IPS-NIHi11 (cell line): ENCODE measurements around the gene WDR72.
"Not testable (repeated sequence)": the region's sequence is repeated elsewhere in the genome, so short reads cannot be mapped to it uniquely, and the experiment has no call there.

Experiments
- DNase-seq: peaks from one replicate; pipeline ENCODE4 v3.0.0; 2012; ENCODE audit warnings: mixed read lengths, low spot score

Gene WDR72

GRCh38 chr15:53759411-53759931 lies at the start of gene WDR72:
TSS of gene WDR72 (minus strand) at chr15:53759663. CDS start at chr15:53733149, 26,514 bp downstream.
- peak; percentile 83 for DNase-seq

GRCh38 chr15:53808058-53808706 lies 48.7 kb upstream of the WDR72 start:
- DNase-seq: peak; percentile 23

GRCh38 chr15:53807501-53807900 lies 48.0 kb upstream of the WDR72 start:
- DNase-seq: no peak

- DNase-seq: no peak
Observed at GRCh38 chr15:53802672-53803071, 43.2 kb upstream of the WDR72 start.

GRCh38 chr15:53791581-53791980 lies 32.1 kb upstream of the WDR72 start:
- DNase-seq: no peak

DNA sequence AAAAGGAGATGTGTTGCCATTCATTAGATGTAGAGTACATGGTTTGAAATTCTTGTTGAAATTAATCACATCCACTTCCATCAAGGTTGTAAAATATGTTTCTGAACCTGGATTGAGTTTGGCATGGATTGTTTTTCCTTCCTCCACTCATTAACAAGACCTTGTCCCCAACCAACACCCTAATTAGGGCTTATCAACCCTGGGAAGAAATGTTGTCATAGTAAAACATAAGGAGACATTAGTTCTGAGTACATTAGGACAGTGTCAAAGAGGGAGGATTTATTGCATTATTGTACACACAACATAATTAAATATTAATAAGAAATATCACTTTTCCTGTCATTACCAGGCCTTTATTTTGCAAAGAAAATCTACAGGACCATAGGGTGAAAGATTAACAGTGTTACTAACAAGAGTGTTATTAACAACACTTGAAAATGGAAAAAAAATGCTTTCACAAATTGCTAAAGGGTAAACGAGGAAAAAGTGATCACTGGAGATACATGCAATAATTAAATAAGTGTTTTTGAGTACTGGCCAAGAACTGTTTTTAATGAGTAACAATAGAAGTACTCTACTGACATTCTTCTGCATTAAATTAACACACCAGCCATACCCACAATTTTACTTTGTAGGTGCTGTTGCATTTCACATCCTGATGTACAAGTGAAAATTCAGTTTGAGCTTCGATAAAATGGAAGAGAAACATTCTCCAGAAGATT lies 30.4 kb upstream of the WDR72 start:
- no peak for DNase-seq

DNA sequence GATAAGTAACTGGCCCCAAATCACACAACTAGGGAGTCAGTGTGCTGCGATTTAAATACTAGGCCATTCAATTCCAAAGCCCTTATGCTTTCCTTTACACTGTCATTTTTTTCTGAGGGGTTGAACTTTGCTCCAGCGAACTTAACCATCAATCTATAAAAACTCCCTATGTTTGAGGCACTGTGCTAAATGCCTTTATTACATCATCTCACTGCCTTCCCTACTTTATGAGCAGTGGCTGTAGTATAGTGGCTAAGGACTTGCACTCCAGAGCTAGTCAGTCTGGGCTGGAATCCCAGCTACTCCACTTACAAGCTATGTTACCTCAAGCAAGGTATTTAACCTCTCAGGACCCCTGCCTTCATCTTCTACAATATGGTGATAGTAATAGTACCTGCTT lies 26.9 kb upstream of the WDR72 start:
- no peak for DNase-seq

GRCh38 chr15:53785241-53785640 lies 25.8 kb upstream of the WDR72 start:
- DNase-seq: not testable (repeated sequence)

DNA sequence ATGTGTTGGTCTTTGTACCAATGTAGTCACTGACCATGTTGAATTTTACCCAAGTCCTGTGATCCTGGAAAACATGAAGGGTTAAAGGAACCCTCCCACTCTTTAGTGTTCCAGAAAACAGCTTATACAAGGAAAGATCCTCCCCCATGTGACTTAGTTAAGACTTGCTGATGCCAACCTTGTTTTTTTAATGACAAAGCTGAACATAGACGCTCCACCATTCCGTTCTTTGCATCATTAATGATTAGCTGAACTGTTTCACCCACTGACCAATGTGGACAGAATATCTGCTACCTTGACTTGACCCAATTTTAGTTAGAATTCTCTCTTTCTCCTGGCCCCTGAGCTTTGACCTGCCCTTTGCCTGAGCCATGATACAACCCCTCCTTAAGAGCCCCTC lies 3.5 kb upstream of the WDR72 start:
- no peak for DNase-seq

DNA sequence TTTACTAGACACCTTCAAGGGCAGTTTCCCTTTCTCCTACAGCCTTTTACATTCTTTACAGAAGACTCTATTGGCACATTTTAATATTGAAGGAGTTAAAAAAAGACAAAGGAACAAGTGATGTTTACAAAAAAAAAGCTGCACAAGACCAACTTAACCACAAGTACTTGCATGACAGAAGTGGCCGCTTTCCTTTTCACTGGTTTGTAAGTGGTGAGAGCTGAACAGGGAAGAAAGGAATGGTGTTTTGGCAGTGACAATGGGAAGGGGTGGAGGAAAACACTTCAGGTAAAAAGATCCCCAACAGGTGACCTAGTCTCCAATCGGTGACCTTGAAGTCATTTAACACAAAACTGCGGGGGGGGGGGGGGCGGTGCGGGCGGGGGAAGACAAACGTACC lies 1.1 kb downstream of the WDR72 start:
- DNase-seq: peak; percentile 10

GRCh38 chr15:53757906-53758305 lies 1.6 kb downstream of the WDR72 start:
- no peak for DNase-seq

DNA sequence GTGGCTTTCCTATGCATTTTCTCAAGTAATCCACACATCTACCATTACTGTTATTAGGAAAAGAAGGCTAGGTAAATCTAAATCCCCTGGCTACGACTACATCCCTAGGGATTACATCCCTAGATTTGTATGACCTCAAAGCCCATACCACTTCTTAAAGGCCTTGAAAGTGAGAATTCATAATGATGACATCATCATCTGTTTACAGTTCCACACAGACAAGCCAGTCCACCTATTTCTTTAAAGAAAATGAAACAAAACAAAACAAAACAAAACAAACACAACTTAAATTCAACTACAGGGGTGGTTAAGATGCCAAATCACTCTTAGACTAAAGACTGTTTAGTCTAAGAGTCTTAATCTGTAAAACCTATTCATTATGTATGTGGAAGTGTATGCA lies 5.7 kb downstream of the WDR72 start:
- no peak for DNase-seq

GRCh38 chr15:53752406-53752805 lies 7.1 kb downstream of the WDR72 start:
- DNase-seq: no peak

DNA sequence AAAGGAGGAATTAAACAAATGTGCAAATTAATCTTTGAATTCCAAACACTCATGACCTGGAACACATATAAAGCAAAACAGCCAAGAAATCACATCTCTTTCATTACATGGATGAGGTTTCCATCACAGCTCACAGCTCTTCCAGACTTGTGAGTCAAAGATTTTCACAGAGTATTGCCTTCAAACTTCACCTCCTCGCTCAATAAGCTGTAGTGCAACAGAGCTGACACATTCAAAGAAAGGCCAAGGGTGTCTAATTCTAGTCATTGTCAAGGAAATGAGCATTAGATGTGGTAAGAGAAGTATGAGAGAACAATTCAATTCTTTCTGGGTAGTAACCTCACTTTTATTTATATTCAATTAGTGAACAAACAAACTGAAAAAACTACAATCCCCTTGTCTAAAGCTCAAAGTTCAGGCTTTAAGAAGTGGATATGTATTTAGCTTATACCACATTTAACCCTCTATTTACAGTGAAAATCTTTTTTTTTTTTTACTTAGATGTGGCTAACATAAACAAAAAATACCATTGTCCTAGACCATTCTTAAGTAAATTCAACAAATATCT lies 11.9 kb downstream of the WDR72 start:
- DNase-seq: no peak

DNA sequence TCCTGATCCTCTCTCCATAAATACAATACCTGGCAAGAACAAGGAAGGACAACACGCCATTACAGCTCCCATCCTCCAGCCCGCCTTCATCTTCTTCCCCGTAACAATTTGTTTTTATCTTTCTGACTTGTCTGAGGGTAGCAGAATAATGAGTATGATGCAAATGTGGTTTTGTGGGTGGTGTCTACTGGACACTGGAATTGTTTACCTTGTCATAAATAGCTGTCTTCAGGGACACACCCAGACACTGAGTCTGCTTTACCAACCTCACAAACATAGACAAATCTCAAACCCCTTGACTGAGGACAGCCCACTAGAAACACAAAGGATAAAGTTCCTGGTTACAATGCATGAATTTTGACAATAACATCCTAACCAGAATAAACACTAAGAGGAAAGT lies 13.4 kb downstream of the WDR72 start:
- no peak for DNase-seq

GRCh38 chr15:53739651-53740050 lies 19.8 kb downstream of the WDR72 start:
- no peak for DNase-seq

DNA sequence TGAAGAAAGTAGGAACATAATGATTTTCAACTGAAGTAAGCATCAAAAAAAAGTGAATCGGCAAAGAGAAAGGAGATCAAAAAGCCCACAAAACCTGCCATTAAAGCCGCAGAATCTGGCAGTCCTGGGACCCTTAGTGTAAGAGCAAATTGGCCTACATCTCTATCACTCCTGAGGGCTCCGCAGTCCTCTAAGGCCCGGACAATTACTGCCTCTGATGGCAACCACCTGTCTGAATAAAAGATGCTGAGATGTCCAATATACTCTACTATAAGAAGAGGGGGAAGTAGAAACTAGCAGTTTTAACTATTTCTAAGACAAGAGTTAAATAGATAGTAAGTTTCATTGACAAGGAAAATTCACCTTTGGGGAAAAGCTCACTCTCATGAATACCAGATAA lies 20.3 kb downstream of the WDR72 start:
- DNase-seq: no peak

GRCh38 chr15:53721334-53722087 lies 38.0 kb downstream of the WDR72 start:
- DNase-seq: no peak

DNA sequence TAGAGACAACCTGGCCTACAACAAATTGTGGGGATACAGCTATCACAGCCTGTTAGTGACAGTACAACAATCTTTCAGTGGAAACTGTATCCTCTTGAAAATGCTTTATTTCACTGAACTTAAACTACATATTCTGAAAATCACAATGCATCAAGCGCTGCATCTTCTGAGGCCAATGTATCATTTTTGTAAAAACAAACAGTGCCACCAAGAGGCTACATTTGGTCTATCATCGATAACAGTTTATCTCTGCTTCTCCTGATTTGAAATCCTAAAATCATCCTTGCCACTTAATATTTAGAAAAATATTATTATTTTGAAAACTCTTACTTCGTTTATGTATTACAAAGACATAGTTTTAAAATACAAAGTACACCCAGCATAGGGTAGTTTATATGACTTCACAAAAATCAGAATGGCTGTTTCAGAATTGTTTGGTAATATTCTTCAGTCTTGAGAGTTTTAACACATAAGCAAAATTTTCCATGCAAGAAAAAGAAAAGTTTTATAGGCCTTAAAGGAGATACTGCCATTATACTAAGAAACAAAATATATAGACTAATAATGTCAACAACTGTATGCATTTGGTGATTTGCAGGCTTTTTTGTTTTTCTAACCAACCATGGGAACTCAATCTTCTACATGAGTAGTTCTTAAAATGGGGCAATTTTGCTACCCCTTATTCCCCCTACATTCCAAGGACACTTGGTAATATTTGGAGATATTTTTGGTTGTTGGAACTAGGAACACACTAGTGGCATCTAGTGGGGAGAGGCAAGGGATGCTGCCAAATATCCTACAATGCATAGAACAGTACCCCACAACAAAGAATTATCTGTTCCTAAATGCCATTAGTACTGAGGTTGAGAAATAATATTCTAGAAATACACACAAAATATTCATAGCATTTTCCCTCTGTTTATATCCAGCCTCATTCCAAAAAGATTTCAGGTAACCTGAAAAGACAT lies 42.3 kb downstream of the WDR72 start:
- DNase-seq: no peak

GRCh38 chr15:53713218-53713617 lies 46.2 kb downstream of the WDR72 start:
- DNase-seq: no peak

GRCh38 chr15:53710906-53711305 lies 48.6 kb downstream of the WDR72 start:
- no peak for DNase-seq
